Osteocyte (in vitro differentiated cells): Measurements from ENCODE around the gene TNIP2. TPM values are rescaled to one million over a fixed set of nuclear protein-coding genes. Genes with fewer than 3 reads are reported as not detected.

ENCODE experiments used
- DNase-seq: peaks from one replicate; pipeline ENCODE4 v3.0.0; 2021; ENCODE audit warnings: mixed read lengths; ENCODE audit not compliant: unreplicated experiment; ENCODE audit errors: extremely low spot score
- H3K27ac Mint-ChIP-seq: one replicate; pipeline ENCODE4 v1.8.0; 2021; ENCODE audit warnings: mild to moderate bottlenecking, mixed read lengths; ENCODE audit not compliant: unreplicated experiment
- H3K27me3 Mint-ChIP-seq: one replicate; pipeline ENCODE4 v1.8.0; 2021; ENCODE audit warnings: mixed read lengths; ENCODE audit not compliant: unreplicated experiment
- H3K36me3 Mint-ChIP-seq: one replicate; pipeline ENCODE4 v1.8.0; 2021; ENCODE audit warnings: mixed read lengths; ENCODE audit not compliant: unreplicated experiment
- H3K4me1 Mint-ChIP-seq: one replicate; pipeline ENCODE4 v1.8.0; 2021; ENCODE audit warnings: mixed read lengths; ENCODE audit not compliant: unreplicated experiment
- H3K4me3 Mint-ChIP-seq: one replicate; pipeline ENCODE4 v1.8.0; 2021; ENCODE audit warnings: mild to moderate bottlenecking, moderate library complexity, mixed read lengths; ENCODE audit not compliant: unreplicated experiment
- H3K9me3 Mint-ChIP-seq: one replicate; pipeline ENCODE4 v1.8.0; 2021; ENCODE audit warnings: mixed read lengths; ENCODE audit not compliant: unreplicated experiment
- CTCF ChIP-seq: fragments of 200-600 bp; sonication (generic); IDR thresholded peaks from 2 replicates; pipeline ENCODE4 v1.5.0; 2021; ENCODE audit warnings: antibody characterized with exemption, mild to moderate bottlenecking, moderate library complexity
- total RNA-seq: library from RNA; stranded (reverse); gene quantifications from 2 replicates; pipeline ENCODE4 v1.2.1, GENCODE V29; 2021

The TNIP2 gene
- total RNA-seq, 1 donor from 2014 or later = 34.0 TPM

- Mint-ChIP-seq H3K4me1 (peaks cover 49% of the 10 kb centered on the region), H3K27me3 (no peaks in the 10 kb centered on the region)
- no peak for DNase-seq
Observed at GRCh38 chr4:2792396-2792710, 36.2 kb upstream of the TNIP2 start.

GRCh38 chr4:2791518-2792395, 35.6 kb upstream of the TNIP2 start:
- no peak overlapping the region for H3K27ac Mint-ChIP-seq
- peaks cover 43% of the 10 kb centered on the region for H3K4me1 Mint-ChIP-seq
- H3K27me3 Mint-ChIP-seq = no peaks in the 10 kb centered on the region
- DNase-seq = no peak
- no peaks in the 10 kb centered on the region for H3K9me3 Mint-ChIP-seq
- TF ChIP-seq CTCF = no peak
- peak overlapping the region; percentile 35 for H3K4me3 Mint-ChIP-seq
- H3K36me3 Mint-ChIP-seq = no peaks in the 10 kb centered on the region

More at GRCh38 chr4:2792396-2792710, 36.2 kb upstream of the TNIP2 start:
- Mint-ChIP-seq H3K27ac (no peak overlapping the region), H3K4me3 (peak overlapping the region; percentile 35), H3K9me3 (no peaks in the 10 kb centered on the region), H3K36me3 (no peaks in the 10 kb centered on the region)
- TF ChIP-seq CTCF = no peak

- Mint-ChIP-seq H3K4me1 (peaks cover 34% of the 10 kb centered on the region), H3K36me3 (no peaks in the 10 kb centered on the region), H3K27me3 (no peaks in the 10 kb centered on the region), H3K27ac (no peak overlapping the region), H3K9me3 (no peaks in the 10 kb centered on the region), H3K4me3 (no peak overlapping the region)
- DNase-seq = no peak
- TF ChIP-seq CTCF = no peak
Observed at GRCh38 chr4:2790583-2791517, 34.7 kb upstream of the TNIP2 start.

GRCh38 chr4:2789793-2790582, 33.9 kb upstream of the TNIP2 start:
- no peak overlapping the region for H3K4me3 Mint-ChIP-seq
- TF ChIP-seq CTCF = no peak
- no peaks in the 10 kb centered on the region for H3K27me3 Mint-ChIP-seq
- H3K27ac Mint-ChIP-seq = no peak overlapping the region
- no peak for DNase-seq
- H3K4me1 Mint-ChIP-seq = peaks cover 26% of the 10 kb centered on the region
- no peaks in the 10 kb centered on the region for H3K36me3 Mint-ChIP-seq
- H3K9me3 Mint-ChIP-seq = no peaks in the 10 kb centered on the region
